PC-3 (cell line): ENCODE measurements around the gene ARF1. TPM values are rescaled to one million over a fixed set of nuclear protein-coding genes. Genes with fewer than 3 reads are reported as not detected.

Source experiments
- ATAC-seq: fragments of 200-7000 bp; cut with Tn5 transposase; 2 replicates; pipeline ENCODE4 v1.9.1; 2020; ENCODE audit warnings: mild to moderate bottlenecking, moderate library complexity
- BruUV-seq: library from RNA; stranded (reverse); fragments of 400-500 nt; replicated peaks from 2 replicates; lab custom pipeline; 2021; lab: Mats Ljungman, UMichigan
- CTCF ChIA-PET: fragments of 300-600 bp; sonication (Branson Sonifier 250); formaldehyde crosslinking; loops from one replicate; lab custom pipeline; 2022; ENCODE audit warnings: antibody characterized with exemption; lab: Charles Lee
- POLR2A ChIA-PET: fragments of 300-600 bp; sonication (Branson Sonifier 250); formaldehyde crosslinking; loops from one replicate; lab custom pipeline; 2022; ENCODE audit warnings: antibody characterized with exemption; ENCODE audit not compliant: unreplicated experiment; lab: Charles Lee
- DNase-seq: peaks from one replicate; pipeline ENCODE4 v3.0.0-alpha.2; 2015
- H2AFZ ChIP-seq: fragments of 300-600 bp; sonication (generic); 2 replicates; pipeline ENCODE4 v1.6.0; 2016; ENCODE audit warnings: antibody characterized with exemption, low read length
- H3F3A ChIP-seq: fragments of 300-600 bp; sonication (generic); one replicate; pipeline ENCODE4 v1.6.0; 2017; ENCODE audit warnings: antibody characterized with exemption, low read length, control low read depth, mild to moderate bottlenecking; ENCODE audit not compliant: unreplicated experiment
- H3K27ac ChIP-seq: fragments of 300-600 bp; sonication (generic); 2 replicates; pipeline ENCODE4 v1.5.1; 2016; ENCODE audit warnings: mild to moderate bottlenecking, low read length
- H3K27me3 ChIP-seq: fragments of 300-600 bp; sonication (generic); 2 replicates; pipeline ENCODE4 v1.6.1; 2016; ENCODE audit warnings: low read length, mixed read lengths
- H3K36me3 ChIP-seq: fragments of 300-600 bp; sonication (generic); 2 replicates; pipeline ENCODE4 v1.6.1; 2016; ENCODE audit warnings: low read depth, mixed run types, low read length, mixed read lengths
- H3K4me1 ChIP-seq: fragments of 300-600 bp; sonication (generic); 2 replicates; pipeline ENCODE4 v1.5.1; 2016; ENCODE audit warnings: low read length; ENCODE audit not compliant: insufficient read depth
- H3K4me2 ChIP-seq: fragments of 300-600 bp; sonication (generic); 2 replicates; pipeline ENCODE4 v1.6.0; 2016; ENCODE audit warnings: low read length
- H3K4me3 ChIP-seq: fragments of 300-600 bp; sonication (generic); 2 replicates; pipeline ENCODE4 v1.5.1; 2016; ENCODE audit warnings: mild to moderate bottlenecking, low read length, mixed read lengths
- H3K79me2 ChIP-seq: fragments of 300-600 bp; sonication (generic); 2 replicates; pipeline ENCODE4 v1.6.1; 2017; ENCODE audit warnings: low read length, mixed read lengths
- H3K9ac ChIP-seq: fragments of 300-600 bp; sonication (generic); 2 replicates; pipeline ENCODE4 v1.6.0; 2016; ENCODE audit warnings: mild to moderate bottlenecking, low read length
- H3K9me2 ChIP-seq: fragments of 300-600 bp; sonication (generic); replicated peaks from 2 replicates; pipeline ENCODE4 v1.6.1; 2016; ENCODE audit warnings: mixed run types, low read length, mixed read lengths
- H3K9me3 ChIP-seq: fragments of 300-600 bp; sonication (generic); 2 replicates; pipeline ENCODE4 v1.6.1; 2016; ENCODE audit warnings: low read length, mixed read lengths
- H4K20me1 ChIP-seq: fragments of 300-600 bp; sonication (generic); 2 replicates; pipeline ENCODE4 v1.6.1; 2016; ENCODE audit warnings: low read length, mixed read lengths
- CTCF ChIP-seq: fragments of 300-600 bp; sonication (generic); conservative IDR thresholded peaks from 2 replicates; pipeline ENCODE4 v1.5.1; 2017; ENCODE audit warnings: antibody characterized with exemption, low read depth, mild to moderate bottlenecking, low read length
- EZH2 ChIP-seq: fragments of 300-600 bp; sonication (generic); IDR thresholded peaks from one replicate; pipeline ENCODE4 v1.6.1; 2017; ENCODE audit warnings: antibody characterized with exemption, mild to moderate bottlenecking, low read length; ENCODE audit not compliant: unreplicated experiment
- EZH2phosphoT487 ChIP-seq: fragments of 300-600 bp; sonication (generic); IDR thresholded peaks from 2 replicates; pipeline ENCODE4 v1.6.1; 2018; ENCODE audit warnings: mild to moderate bottlenecking, antibody characterized with exemption, low read length, borderline replicate concordance
- intact Hi-C: fragments of 100-400 bp; cut with micrococcal nuclease; formaldehyde crosslinking; loops from 2 replicates; pipeline ENCODE4 v1.9.0; 2023
- total RNA-seq: library from RNA; depleted of rRNA; stranded (reverse); fragments of >200 nt; gene quantifications from 2 replicates; pipeline ENCODE4 v1.2.3, GENCODE V29; 2014

Gene ARF1
- total RNA-seq, 1 experiment from 2014 or later = 688 TPM

- H3K4me1 ChIP-seq = no peaks in the 10 kb centered on the region
- intact Hi-C loops = no loop called here
- ChIA-PET POLR2A (no interaction called here), CTCF (no interaction called here)
- no peaks in the 10 kb centered on the region for H3K27me3 ChIP-seq
- peak; percentile 35 for DNase-seq
- H3K36me3 ChIP-seq = peaks cover 7% of the 10 kb centered on the region; the same call in 1 of the 2 replicates
- H3K27ac ChIP-seq = no peak overlapping the region
- H3K4me3 ChIP-seq = no peak overlapping the region
- H2AFZ ChIP-seq = no peak overlapping the region
- no peaks in the 10 kb centered on the region for H3K79me2 ChIP-seq
- no peaks in the 10 kb centered on the region for H3F3A ChIP-seq
- H4K20me1 ChIP-seq = no peaks in the 10 kb centered on the region
- H3K9me2 ChIP-seq = no peaks in the 10 kb centered on the region
- no peak for ATAC-seq
- peaks cover 20% of the 10 kb centered on the region for H3K9me3 ChIP-seq
- BruUV-seq = no TSS peak
- H3K4me2 ChIP-seq = no peak overlapping the region
- H3K9ac ChIP-seq = no peak overlapping the region
- TF ChIP-seq EZH2phosphoT487 = no peak
- TF ChIP-seq CTCF = no peak
- no peak for TF ChIP-seq EZH2
These were observed 35.5 kb downstream of the ARF1 start for GRCh38 chr1:228118040-228118439.

DNA sequence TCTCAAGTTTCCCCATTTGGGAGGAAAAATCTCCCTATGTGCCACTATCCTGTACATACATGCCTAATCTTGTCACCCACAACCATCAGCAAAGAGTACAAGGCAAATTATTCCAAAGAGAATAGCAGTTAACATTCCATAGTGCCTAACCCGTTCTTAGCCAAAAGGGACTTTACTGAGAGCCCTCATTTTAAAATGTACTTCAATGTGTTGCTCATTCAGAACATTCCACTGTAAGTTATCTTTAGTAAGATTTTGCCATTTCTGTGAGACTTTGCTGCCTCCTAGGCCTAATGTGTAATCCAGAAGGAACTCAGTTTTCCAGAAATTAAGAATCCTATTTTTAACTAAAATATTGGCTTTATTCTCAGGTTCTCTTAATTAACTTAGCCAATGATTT, 37.8 kb downstream of the ARF1 start:
- H3K27ac ChIP-seq = no peak overlapping the region
- POLR2A ChIA-PET = no interaction called here
- H3K9ac ChIP-seq = no peak overlapping the region
- intact Hi-C loops = no loop called here
- no peak overlapping the region for H3K4me3 ChIP-seq
- no peaks in the 10 kb centered on the region for H3K4me1 ChIP-seq
- TF ChIP-seq CTCF (no peak), EZH2phosphoT487 (no peak), EZH2 (no peak)
- no peaks in the 10 kb centered on the region for H3K9me2 ChIP-seq
- peaks cover 20% of the 10 kb centered on the region for H3K9me3 ChIP-seq
- H3K4me2 ChIP-seq = no peak overlapping the region
- H3K79me2 ChIP-seq = no peaks in the 10 kb centered on the region
- no peak overlapping the region for H2AFZ ChIP-seq
- CTCF ChIA-PET = no interaction called here
- H3K27me3 ChIP-seq = no peaks in the 10 kb centered on the region
- BruUV-seq = no TSS peak
- no peaks in the 10 kb centered on the region for H4K20me1 ChIP-seq
- no peaks in the 10 kb centered on the region for H3F3A ChIP-seq
- DNase-seq = no peak
- no peak for ATAC-seq
- H3K36me3 ChIP-seq = peaks cover 7% of the 10 kb centered on the region; the same call in 1 of the 2 replicates

DNA sequence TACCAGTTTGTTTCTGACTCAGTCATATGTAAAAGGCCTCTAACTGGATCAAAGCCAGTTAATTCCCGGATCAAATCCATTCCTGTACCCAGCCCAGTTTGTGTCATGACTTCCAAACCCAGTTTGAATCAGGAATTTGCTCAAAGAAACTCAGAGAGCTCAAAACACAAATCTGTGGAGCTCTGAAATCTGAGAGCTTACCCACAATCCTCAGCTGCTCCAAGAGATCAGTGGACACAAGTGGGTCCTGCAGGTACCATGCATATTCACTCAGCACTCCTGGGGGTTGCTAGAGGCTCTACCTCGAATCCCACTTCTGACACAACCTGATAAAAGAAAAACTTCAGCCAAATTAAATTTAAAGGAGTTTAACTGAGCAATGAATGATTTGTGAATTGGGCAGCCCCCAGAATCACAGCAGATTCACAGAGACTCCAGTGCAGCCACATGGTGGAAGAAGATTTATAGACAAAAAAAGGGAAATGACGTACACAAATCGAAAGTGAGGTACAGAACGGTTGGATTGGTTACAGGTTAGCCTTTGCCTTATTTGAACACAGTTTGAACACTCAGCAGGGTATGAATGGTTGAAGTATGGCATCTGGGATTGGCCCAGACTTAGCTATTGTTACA, 38.5 kb downstream of the ARF1 start:
- no peaks in the 10 kb centered on the region for H3K4me1 ChIP-seq
- no peak for DNase-seq
- no peak overlapping the region for H3K4me3 ChIP-seq
- intact Hi-C loops = no loop called here
- no peak overlapping the region for H3K9ac ChIP-seq
- H3F3A ChIP-seq = no peaks in the 10 kb centered on the region
- ChIA-PET CTCF (no interaction called here), POLR2A (no interaction called here)
- H3K4me2 ChIP-seq = no peak overlapping the region
- H3K27ac ChIP-seq = no peak overlapping the region
- no peak overlapping the region for H2AFZ ChIP-seq
- no peaks in the 10 kb centered on the region for H3K27me3 ChIP-seq
- no peaks in the 10 kb centered on the region for H3K79me2 ChIP-seq
- no peak for ATAC-seq
- peaks cover 7% of the 10 kb centered on the region; the same call in 1 of the 2 replicates for H3K36me3 ChIP-seq
- TF ChIP-seq EZH2 (no peak), CTCF (no peak), EZH2phosphoT487 (no peak)
- no peaks in the 10 kb centered on the region for H3K9me2 ChIP-seq
- H4K20me1 ChIP-seq = no peaks in the 10 kb centered on the region
- no TSS peak for BruUV-seq
- H3K9me3 ChIP-seq = peaks cover 20% of the 10 kb centered on the region
